NCI-H2171 treated with DMSO at 0.1 percent for 48 hours (cell line): ENCODE measurements around the gene RBFOX1.

Experiments used
- DNase-seq: peaks from one replicate; lab custom pipeline; 2025; lab: John Stamatoyannopoulos, UW

The RBFOX1 gene

DNA sequence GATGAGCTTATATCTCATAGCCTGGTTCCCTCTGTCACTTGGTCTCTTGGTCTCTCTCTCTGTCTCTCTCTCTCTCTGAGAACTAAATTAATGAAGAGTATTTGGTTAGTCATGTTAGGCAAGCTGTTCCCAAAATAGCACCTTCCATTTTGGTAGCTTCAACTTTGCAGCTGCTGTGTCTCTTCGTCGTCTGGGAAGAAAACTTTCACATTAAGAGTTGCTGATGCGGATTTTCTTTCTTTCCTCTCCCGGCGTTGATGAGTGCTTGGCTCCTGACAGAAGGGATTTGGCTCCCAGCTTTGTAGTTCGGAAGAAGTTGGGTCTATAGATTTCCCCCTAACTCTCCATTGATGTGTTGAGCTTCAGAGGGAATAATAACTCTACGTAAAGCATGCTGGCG is at the start of gene RBFOX1:
Gene RBFOX1 (plus strand): TSS at position 235 of the 400 bp plus-strand sequence.
- DNase-seq, result no peak

- DNase-seq, result no peak
Measured at GRCh38 chr16:7284780-7285179, 47.9 kb upstream of the RBFOX1 start.

- DNase-seq, result no peak
Measured at GRCh38 chr16:7285520-7285919, 47.1 kb upstream of the RBFOX1 start.

- DNase-seq, result no peak
Measured at GRCh38 chr16:7289299-7289698, 43.3 kb upstream of the RBFOX1 start.

- DNase-seq, result no peak
Measured at GRCh38 chr16:7290682-7291081, 42.0 kb upstream of the RBFOX1 start.

DNA sequence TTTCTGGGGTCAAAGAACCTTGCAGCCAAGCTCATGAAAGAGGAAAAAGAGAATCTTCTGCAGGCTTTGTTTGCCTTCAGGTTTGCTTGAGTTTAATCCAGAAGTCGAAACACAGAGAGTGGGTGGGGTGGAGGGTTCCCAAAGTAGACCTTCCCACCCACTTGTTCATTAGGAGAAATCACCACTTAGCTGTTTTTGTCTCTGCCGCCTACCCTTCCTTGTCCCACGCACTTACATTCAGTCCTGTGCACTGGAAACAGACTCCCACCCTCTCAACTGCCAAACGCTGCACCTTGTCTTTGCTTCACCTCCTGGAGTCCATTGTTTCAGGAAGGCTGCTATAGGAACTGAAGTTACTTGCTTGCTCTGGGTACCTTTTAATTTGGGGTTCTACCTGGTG is 38.6 kb upstream of the RBFOX1 start:
- DNase-seq, result no peak

DNA sequence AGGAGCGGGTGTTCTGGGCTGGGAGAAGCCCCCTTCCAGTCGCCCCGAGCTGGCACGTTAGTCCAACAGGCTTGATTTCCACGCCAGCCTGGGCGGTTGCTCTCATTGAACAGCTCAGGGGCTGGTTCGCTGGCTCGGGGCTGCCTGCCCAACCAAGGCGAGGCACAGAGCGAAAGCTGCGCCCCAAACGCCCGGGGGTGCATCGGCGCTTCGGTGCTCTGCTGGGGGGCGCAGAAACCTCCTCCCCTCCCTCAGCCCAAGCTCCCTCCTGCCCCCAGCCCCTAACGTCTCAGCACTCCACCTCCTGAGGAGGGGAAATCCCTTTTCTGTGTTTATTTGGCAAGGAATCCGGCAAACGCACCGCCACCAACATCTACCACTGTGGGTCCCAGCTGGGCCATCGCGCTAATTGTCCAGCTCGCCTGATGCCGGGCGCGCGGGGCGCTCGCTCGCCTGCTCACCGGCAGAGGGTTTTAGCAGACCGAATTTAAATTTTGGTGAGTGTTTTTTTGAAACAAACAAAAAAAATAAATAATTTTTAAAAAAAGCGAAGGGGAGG is 29.5 kb upstream of the RBFOX1 start:
- no peak for DNase-seq

GRCh38 chr16:7303660-7304200 is 28.9 kb upstream of the RBFOX1 start:
- DNase-seq, result no peak

- no peak for DNase-seq
Measured at GRCh38 chr16:7304279-7304678, 28.4 kb upstream of the RBFOX1 start.

DNA sequence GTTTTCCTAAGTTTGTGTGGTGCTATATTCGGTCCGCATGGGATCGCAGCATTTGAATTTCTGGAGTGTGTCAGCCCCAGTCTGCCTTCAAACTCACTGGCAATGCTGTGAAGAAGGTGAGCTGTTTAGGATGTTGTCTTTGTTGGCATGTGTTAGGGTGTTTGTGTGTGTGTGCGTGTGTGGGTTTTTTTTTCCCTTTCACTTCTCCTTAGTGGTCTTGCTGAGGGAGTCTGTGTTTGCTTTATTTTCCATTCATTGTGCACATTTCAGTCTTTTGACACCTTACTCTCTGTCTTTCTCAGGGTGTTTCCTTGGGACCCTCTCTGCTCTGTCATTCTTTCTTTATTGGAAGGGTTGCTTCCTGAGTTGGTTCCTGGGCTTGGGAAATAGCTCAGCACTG is 27.7 kb upstream of the RBFOX1 start:
- no peak for DNase-seq

DNA sequence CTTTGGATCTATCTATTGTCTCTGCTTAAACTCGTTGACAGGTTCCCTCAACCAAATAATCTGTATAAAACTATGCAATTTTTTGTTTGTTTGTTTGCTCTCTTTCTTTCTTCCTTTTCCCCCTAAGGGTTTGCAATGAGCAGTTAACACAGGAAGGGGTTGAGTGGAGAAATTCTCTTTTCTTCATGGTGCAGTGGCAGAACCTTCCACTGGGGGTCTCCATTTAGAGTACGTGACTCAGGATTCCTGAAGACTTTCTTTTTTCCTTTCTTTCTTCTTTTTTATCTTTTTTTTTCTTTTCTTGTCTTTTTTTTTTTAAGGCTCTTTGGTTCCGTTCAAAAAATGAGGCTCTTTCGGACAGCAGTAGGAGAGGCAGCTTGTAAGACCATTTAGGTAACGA is 19.5 kb upstream of the RBFOX1 start:
- no peak for DNase-seq

DNA sequence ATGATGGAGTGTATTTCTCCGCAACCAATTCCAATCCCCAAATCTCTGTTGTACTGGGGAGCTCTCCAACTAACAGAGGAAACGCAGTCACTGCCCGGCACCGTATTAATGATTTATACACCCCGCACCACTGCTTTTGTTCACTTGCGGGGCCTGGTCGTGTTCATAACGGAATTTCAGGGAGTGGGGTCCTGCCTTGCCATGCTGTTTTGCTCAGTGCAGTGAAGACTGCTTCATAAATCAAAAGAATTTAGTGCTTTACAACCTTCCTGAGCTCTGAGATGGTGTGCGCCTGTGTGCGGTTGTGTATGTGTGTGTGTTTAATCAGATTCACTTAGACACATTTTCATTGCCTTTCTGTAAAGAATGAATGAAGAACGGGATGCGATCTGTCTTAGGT is 18.5 kb upstream of the RBFOX1 start:
- DNase-seq, result no peak

GRCh38 chr16:7315813-7316212 is 16.8 kb upstream of the RBFOX1 start:
- no peak for DNase-seq

DNA sequence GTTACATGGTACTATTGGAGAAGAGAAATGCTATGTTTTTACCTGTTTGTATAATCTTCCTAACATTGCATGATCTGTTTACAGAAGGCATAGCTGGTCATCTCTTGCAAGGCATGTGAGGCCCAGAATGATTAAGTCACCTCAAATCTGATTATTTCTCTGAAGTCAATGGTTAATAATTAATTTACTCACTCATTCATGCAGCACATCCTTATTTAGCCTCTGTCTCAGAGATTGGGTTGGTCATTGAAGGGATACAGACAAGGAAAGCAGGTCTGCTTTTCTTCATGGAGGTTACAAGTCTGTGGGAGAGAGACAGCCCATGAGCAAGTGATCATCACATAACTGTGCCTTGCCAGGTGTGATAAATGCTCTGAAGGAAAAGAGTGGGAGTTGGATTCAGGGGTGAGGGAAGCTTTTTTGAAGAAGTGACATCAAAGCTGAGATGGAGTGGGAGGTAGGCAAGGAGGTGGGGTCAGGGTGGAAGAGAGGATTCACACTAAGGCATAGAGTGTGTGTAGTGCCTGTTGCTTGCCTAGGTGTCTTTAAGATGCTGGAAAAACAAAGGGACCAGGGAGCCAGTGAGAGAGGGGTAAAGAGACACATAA is 16.3 kb upstream of the RBFOX1 start:
- DNase-seq, result no peak

DNA sequence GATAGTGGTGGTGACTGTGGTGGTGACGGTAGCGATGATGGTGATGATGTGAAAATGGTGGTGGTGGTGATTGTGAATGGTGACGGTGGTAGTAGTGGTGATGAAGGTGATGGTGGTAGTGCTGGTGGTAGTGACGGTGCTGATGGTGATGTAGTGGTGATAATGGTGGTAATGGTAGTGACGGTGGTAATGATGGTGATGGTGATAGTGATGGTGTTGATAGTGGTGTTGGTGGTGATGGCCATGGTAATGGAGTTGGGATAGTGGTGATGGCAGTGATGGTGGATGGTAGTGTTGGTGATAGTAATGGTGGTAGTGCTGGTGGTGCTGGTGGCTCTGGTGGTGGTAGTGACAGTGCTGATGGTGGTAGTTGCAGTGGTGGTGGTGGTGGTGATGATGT is 14.7 kb upstream of the RBFOX1 start:
- DNase-seq, result no peak

DNA sequence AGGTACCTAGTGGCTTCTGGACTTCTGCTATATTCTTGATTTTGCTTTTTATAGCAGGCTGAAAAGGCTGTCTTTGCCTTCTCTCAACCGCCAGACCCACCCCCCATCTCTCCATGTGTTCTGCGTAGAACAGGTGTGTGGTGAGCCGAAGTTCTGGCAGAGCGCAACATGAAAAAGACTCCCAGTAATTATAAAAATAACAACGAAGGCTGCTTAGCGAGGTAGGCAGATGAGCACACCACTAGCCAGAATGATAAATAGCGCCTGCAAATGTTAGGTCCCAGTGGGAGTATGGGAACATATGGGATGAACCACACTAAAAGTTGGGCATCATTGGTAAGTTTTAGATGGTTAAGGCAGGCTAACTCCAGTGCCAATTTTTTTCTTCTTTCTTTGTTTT is 14.0 kb upstream of the RBFOX1 start:
- no peak for DNase-seq

DNA sequence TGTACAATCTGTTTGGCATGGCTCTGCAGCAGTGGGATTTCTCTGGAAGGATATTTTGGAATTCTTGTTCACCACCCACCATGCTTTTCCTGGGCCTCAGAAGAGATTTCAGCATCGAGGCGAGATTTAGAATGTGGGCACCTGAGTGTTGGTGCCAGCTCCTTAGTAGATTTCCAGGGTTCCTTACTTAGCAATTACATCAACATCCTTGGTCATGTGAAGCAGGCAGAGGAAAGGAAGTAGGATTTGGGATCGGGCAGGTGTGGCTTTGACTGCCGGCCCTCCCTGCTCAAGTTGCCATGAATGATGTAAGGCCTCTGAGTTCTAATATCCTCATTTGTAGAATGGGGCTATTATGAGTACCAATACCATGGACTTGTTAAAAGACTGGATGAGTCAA is 13.1 kb upstream of the RBFOX1 start:
- DNase-seq, result no peak

GRCh38 chr16:7321661-7322060 is 11.0 kb upstream of the RBFOX1 start:
- DNase-seq, result no peak

DNA sequence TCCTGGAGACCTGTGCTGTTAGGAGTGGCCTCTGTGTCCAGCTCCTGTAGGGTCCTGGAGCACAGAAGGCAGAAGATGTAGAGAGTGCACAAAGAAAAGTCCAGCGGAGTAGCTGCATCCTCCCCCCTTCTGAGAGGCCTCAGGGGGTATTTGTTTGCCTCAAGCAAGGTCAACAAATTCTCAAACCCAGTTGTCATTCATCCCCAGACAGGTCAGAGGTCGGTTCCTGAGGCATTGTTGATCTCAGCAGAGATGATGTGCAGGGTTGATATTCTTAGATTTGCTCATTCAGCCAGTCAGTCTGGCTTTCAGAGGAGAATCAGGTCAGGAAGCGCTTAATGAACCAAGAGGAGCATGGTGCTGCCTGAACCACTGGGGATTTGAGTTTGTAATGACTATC is 8.3 kb upstream of the RBFOX1 start:
- no peak for DNase-seq

DNA sequence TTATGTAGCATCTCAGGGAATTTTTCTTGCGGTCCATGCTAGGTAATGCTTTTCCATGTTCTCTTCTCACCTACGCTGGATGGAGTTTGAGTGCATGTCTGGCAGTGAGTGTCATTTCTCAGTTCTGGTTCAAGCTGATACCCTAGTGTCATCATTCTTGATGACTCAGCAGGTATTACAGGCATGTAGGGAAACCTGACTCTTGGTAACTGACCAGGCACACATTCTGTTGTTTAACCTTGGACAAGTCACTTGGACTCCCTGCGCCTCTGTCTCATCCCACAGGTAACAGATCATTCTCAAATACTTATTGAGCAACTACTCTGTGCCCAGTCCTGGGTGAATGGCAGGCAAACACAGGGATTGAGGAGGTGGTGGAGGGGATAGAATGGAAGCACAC is 6.8 kb upstream of the RBFOX1 start:
- no peak for DNase-seq

DNA sequence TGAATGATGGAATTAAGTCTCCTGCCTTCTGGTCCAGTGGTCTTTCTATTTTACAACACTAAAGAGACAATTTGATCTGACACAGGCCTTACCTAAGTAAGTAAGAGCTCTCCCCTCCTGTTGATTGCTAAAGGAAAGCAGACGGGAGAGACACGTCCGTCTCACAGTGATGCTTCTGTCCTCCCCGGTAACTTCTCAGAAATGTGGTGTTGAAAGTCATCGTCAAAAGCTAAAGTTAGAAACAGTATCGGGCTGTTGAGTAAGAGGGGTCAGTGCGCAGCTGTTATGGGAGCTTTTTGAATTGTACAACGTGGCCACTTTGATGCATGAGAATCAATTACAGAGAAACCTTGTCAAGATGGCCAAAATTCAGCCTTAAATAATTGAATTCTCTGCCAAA is 1.9 kb upstream of the RBFOX1 start:
- no peak for DNase-seq

DNA sequence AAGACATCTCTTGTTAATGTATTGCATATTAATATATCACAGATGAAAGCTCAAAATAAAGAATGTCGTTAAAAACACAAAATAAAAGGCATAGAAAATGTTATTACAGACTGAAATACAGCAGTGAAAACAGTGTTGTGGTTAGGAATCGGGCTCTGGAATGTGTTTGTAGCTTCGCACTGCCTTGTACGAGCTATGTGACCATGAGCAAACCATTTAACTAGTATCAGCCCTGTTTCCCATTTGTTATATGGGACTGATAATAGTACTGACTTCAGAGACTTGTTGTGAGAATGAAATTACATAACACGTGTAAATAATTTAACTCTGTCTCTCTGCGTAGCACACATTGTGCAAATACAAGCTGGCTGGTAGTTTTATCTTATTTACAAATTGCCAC is 648 bp upstream of the RBFOX1 start:
- no peak for DNase-seq

DNA sequence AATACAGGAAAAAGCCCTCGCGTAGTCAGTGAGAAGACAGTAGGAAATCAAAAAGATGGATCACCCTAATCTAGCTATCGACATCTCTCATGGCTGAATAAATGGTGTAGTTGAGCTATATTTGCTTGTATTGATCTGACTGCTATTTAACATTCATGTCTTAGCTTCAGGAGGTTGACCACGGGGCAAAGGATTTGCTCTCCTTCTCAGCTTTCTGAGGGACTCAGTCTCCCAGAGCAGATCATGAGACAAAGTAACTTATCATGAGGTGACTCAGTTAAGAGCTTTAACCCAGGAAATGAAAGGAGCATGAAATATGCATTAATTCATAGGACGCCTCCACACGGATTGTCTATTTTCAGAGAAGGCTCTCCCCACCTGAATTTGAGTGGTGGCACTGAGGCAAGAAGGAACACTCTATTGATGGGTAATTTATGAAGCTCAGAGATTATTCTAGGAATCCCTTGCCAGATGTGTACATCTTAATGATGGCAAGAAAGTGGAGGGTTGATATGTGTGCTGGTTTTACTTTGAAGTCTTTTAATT is 608 bp downstream of the RBFOX1 start:
- DNase-seq, result no peak
